Measurements from ENCODE around the gene TEPSIN.

GRCh38 chr17:81246679-81247338 is 8.0 kb upstream of the TEPSIN start:
- TF ChIP-seq CTCF (IDR thresholded peaks at IDR 0.05) (no peak), POLR2AphosphoS5 (IDR thresholded peaks at IDR 0.05) (no peak)

Data from esophagus muscularis mucosa (tissue), 3 donors.